Liver (tissue), 9 donors: ENCODE measurements around the gene NOS1. TPM values are rescaled to one million over a fixed set of nuclear protein-coding genes. Genes with fewer than 3 reads are reported as not detected.

Experiments
- DNase-seq: peaks from one replicate; pipeline ENCODE4 v3.0.0-alpha.2; 2017; ENCODE audit warnings: low spot score
- H3K27ac ChIP-seq, 2 donors: one replicate each; pipeline ENCODE4 v1.7.0; 2013; ENCODE audit warnings: inconsistent platforms in 2 of 2, low read length in 2 of 2, control low read depth in 1 of 2, low read depth in 1 of 2, mild to moderate bottlenecking in 1 of 2
- H3K27me3 ChIP-seq, 4 donors: one replicate each; pipeline versions ENCODE4 v1.6.1 to v1.7.0; 2013; ENCODE audit warnings: low read length in 3 of 4, inconsistent platforms in 1 of 4, mild to moderate bottlenecking in 1 of 4, moderate library complexity in 1 of 4; ENCODE audit not compliant: control insufficient read depth in 4 of 4, insufficient read depth in 4 of 4
- H3K36me3 ChIP-seq, 4 donors: one replicate each; pipeline versions ENCODE4 v1.6.1 to v1.7.0; 2013; ENCODE audit warnings: low read length in 3 of 4, mild to moderate bottlenecking in 3 of 4, low read depth in 1 of 4, moderate library complexity in 1 of 4; ENCODE audit not compliant: control insufficient read depth in 4 of 4, insufficient read depth in 3 of 4
- H3K4me1 ChIP-seq, 4 donors: one replicate each; pipeline versions ENCODE4 v1.6.1 to v1.7.0; 2013; ENCODE audit warnings: low read length in 3 of 4, mild to moderate bottlenecking in 3 of 4, moderate library complexity in 1 of 4; ENCODE audit not compliant: control insufficient read depth in 4 of 4, insufficient read depth in 4 of 4
- H3K4me3 ChIP-seq, 3 donors: one replicate each; pipeline versions ENCODE4 v1.6.1 to v1.7.0; 2013; ENCODE audit warnings: low read length in 3 of 3, control low read depth in 1 of 3, low read depth in 1 of 3, mild to moderate bottlenecking in 1 of 3
- H3K9ac ChIP-seq, 2 donors: one replicate each; pipeline ENCODE4 v1.7.0; 2013; ENCODE audit warnings: low read length in 2 of 2, mild to moderate bottlenecking in 2 of 2, moderate library complexity in 2 of 2, control low read depth in 1 of 2, low read depth in 1 of 2
- H3K9me3 ChIP-seq, 4 donors: one replicate each; pipeline versions ENCODE4 v1.6.1 to v1.7.0; 2013; ENCODE audit warnings: low read length in 3 of 4; ENCODE audit not compliant: control insufficient read depth in 4 of 4
- ATF3 ChIP-seq: IDR thresholded peaks from 2 replicates; pipeline ENCODE4 v1.6.1; 2016; ENCODE audit warnings: antibody characterized with exemption
- CTCF ChIP-seq: fragments of 150-350 bp; IDR thresholded peaks from 2 replicates; pipeline ENCODE4 v1.5.1; 2017; ENCODE audit warnings: improper control_type of control experiment, low read depth, low read length; ENCODE audit not compliant: missing input control
- EGR1 ChIP-seq, 2 donors: IDR thresholded peaks; 2 replicates each; pipeline ENCODE4 v1.6.1; 2016 to 2018; ENCODE audit warnings: antibody characterized with exemption in 2 of 2, low read depth in 2 of 2
- FOXA1 ChIP-seq: IDR thresholded peaks from 2 replicates; pipeline ENCODE4 v1.6.1; 2016; ENCODE audit warnings: antibody characterized with exemption
- FOXA2 ChIP-seq: IDR thresholded peaks from 2 replicates; pipeline ENCODE4 v1.6.1; 2016; ENCODE audit warnings: antibody characterized with exemption
- GABPA ChIP-seq, 2 donors: IDR thresholded peaks in 1 of 2; conservative IDR thresholded peaks in 1 of 2; 2 replicates each; pipeline ENCODE4 v1.6.1; 2016; ENCODE audit warnings: antibody characterized with exemption in 2 of 2, mild to moderate bottlenecking in 1 of 2, moderate library complexity in 1 of 2
- HNF4A ChIP-seq, 2 donors: conservative IDR thresholded peaks; 2 replicates each; pipeline ENCODE4 v1.6.1; 2016; ENCODE audit warnings: antibody characterized with exemption in 2 of 2, mild to moderate bottlenecking in 2 of 2
- HNF4G ChIP-seq: IDR thresholded peaks from 2 replicates; pipeline ENCODE4 v1.6.1; 2016; ENCODE audit warnings: antibody characterized with exemption
- JUND ChIP-seq, 2 donors: IDR thresholded peaks; 2 replicates each; pipeline ENCODE4 v1.6.1; 2016; ENCODE audit warnings: antibody characterized with exemption in 2 of 2
- MAX ChIP-seq: IDR thresholded peaks from 2 replicates; pipeline ENCODE4 v1.6.1; 2016; ENCODE audit warnings: antibody characterized with exemption
- NR2F2 ChIP-seq: IDR thresholded peaks from 2 replicates; pipeline ENCODE4 v1.6.1; 2016; ENCODE audit warnings: antibody characterized with exemption
- RAD21 ChIP-seq, 2 donors: IDR thresholded peaks; 2 replicates each; pipeline ENCODE4 v1.6.1; 2016; ENCODE audit warnings: antibody characterized with exemption in 2 of 2, mild to moderate bottlenecking in 2 of 2
- REST ChIP-seq: IDR thresholded peaks from 2 replicates; pipeline ENCODE4 v1.6.1; 2016; ENCODE audit warnings: antibody characterized with exemption, mild to moderate bottlenecking
- RXRA ChIP-seq, 2 donors: IDR thresholded peaks; 2 replicates each; pipeline ENCODE4 v1.6.1; 2017 to 2018; ENCODE audit warnings: antibody characterized with exemption in 2 of 2, mild to moderate bottlenecking in 1 of 2
- SP1 ChIP-seq: IDR thresholded peaks from 2 replicates; pipeline ENCODE4 v1.6.1; 2018; ENCODE audit warnings: antibody characterized with exemption, mild to moderate bottlenecking
- TAF1 ChIP-seq: conservative IDR thresholded peaks from 2 replicates; pipeline ENCODE4 v1.6.1; 2016; ENCODE audit warnings: antibody characterized with exemption, mild to moderate bottlenecking
- YY1 ChIP-seq: IDR thresholded peaks from 2 replicates; pipeline ENCODE4 v1.6.1; 2016; ENCODE audit warnings: antibody characterized with exemption, mild to moderate bottlenecking
- ZBTB33 ChIP-seq: IDR thresholded peaks from 2 replicates; pipeline ENCODE4 v1.6.1; 2016; ENCODE audit warnings: antibody characterized with exemption
- WGBS: extraction: QIAGEN DNeasy Blood & Tissue Kit; methylation state at CpG from one replicate; pipeline ENCODE4 v1.1.7; 2013; 5-methylcytosine and 5-hydroxymethylcytosine counted together
- polyA plus RNA-seq, 2 donors: library from polyadenylated mRNA; stranded (reverse) in 1 of 2; unstranded in 1 of 2; fragments of 200-250 nt in 1 of 2; fragments of >200 nt in 1 of 2; fragmentation: Nextera tagmentation in 1 of 2; extraction: Ambion mirVana in 1 of 2; gene quantifications; one replicate each; pipeline versions ENCODE4 v1.2.1 to v1.2.3, GENCODE V29; 2013 to 2015
- total RNA-seq, 2 donors: library from RNA; depleted of rRNA; stranded (reverse); fragments of >200 nt; gene quantifications; one replicate each; pipeline ENCODE4 v1.2.3, GENCODE V29; 2014
- donor health status: healthy.
- donor health status: healthy.
- donor health status: healthy.
- donor health status: healthy.
- donor health status: healthy.

NOS1 gene
- total and polyA plus RNA-seq, 4 donors, result under 0.01 to 0.08 (median 0.01) TPM; not detected in 1

- DNase-seq, result no peak
- H3K9me3 ChIP-seq, result no peaks in the 10 kb centered on the region
- H3K27ac ChIP-seq, result no peak overlapping the region
- TF ChIP-seq TAF1, result no peak
- no peak for TF ChIP-seq HNF4A (conservative IDR thresholded peaks at IDR 0.05)
- TF ChIP-seq HNF4G, result no peak
- TF ChIP-seq CTCF, result no peak
- no peak for TF ChIP-seq GABPA (IDR thresholded peaks at IDR 0.05 in 1 of 2, conservative IDR thresholded peaks at IDR 0.05 in 1 of 2)
- no peak for TF ChIP-seq FOXA1
- no peak for TF ChIP-seq RAD21 (IDR thresholded peaks at IDR 0.05)
- TF ChIP-seq JUND (IDR thresholded peaks at IDR 0.05), result no peak
- no peak for TF ChIP-seq NR2F2
- TF ChIP-seq REST, result no peak
- no peak for TF ChIP-seq YY1
- no peak for TF ChIP-seq FOXA2
- TF ChIP-seq SP1, result no peak
- no peak for TF ChIP-seq RXRA (IDR thresholded peaks at IDR 0.05)
- TF ChIP-seq MAX, result no peak
- no peak for TF ChIP-seq EGR1 (IDR thresholded peaks at IDR 0.05; ENCODE audit: low read depth in 2 of 2)
- no peak for TF ChIP-seq ZBTB33
- TF ChIP-seq ATF3, result no peak
- peaks cover 7 to 15% (median 14%) of the 10 kb centered on the region in 4 donors for H3K27me3 ChIP-seq
- WGBS, result 3% methylated on average over 91 of the region's 91 CpGs
- H3K4me1 ChIP-seq, result peaks cover 0 to 10% (median 2%) of the 10 kb centered on the region in 4 donors
- no peaks in the 10 kb centered on the region for H3K36me3 ChIP-seq
- no peak overlapping the region for H3K9ac ChIP-seq
- H3K4me3 ChIP-seq, result no peak overlapping the region
Observed at GRCh38 chr12:117360551-117361346, 677 bp downstream of the NOS1 start.
